ENCODE results near the gene COBL. TPM values are rescaled to one million over a fixed set of nuclear protein-coding genes. Genes with fewer than 3 reads are reported as not detected.
A peak's percentile ranks its signal among the peaks of the same experiment; 100 is the strongest.

Gene COBL
- total RNA-seq, 1 donor from 2014 or later: 6.3 TPM

GRCh38 chr7:51242007-51242691, 74.5 kb downstream of the COBL start:
- Histone ChIP-seq H3K9me3 (ENCODE audit: low read depth) (no peaks in the 10 kb centered on the region), H3K9ac (no peak overlapping the region), H3K27me3 (no peaks in the 10 kb centered on the region), H3F3A (ENCODE audit: low read depth) (no peaks in the 10 kb centered on the region), H3K4me1 (peaks cover 10% of the 10 kb centered on the region), H3K36me3 (no peaks in the 10 kb centered on the region), H3K4me3 (no peak overlapping the region), H3K79me2 (ENCODE audit: low read depth) (peaks cover 10% of the 10 kb centered on the region), H2AFZ (replicated peaks) (no peak overlapping the region), H3K4me2 (no peak overlapping the region), H4K20me1 (ENCODE audit: low read depth) (no peaks in the 10 kb centered on the region), H3K27ac (no peak overlapping the region)
- H3K27me3 Mint-ChIP-seq (ENCODE audit: insufficient read depth, low read depth): peaks cover 6% of the 10 kb centered on the region
- H3K36me3 Mint-ChIP-seq: no peaks in the 10 kb centered on the region
- H3K4me1 Mint-ChIP-seq: peaks cover 21% of the 10 kb centered on the region
- no peak overlapping the region for H3K4me3 Mint-ChIP-seq
- TF ChIP-seq CTCF (IDR thresholded peaks at IDR 0.05) (no peak), EZH2phosphoT487 (IDR thresholded peaks at IDR 0.05) (no peak), EZH2 (IDR thresholded peaks at IDR 0.05) (no peak)
- no peak for DNase-seq (ENCODE audit: low spot score)
- peak overlapping the region; percentile 63 for H3K27ac Mint-ChIP-seq
- H3K9me3 Mint-ChIP-seq: no peaks in the 10 kb centered on the region

- no peak overlapping the region for H3K4me2 ChIP-seq
- peaks cover 17% of the 10 kb centered on the region for H3K4me1 ChIP-seq
- no peaks in the 10 kb centered on the region for H3K27me3 ChIP-seq
- H3K27ac Mint-ChIP-seq: no peak overlapping the region
- H3K36me3 Mint-ChIP-seq: no peaks in the 10 kb centered on the region
- H3K4me3 Mint-ChIP-seq: no peak overlapping the region
- no peak overlapping the region for H2AFZ ChIP-seq (replicated peaks)
- no peaks in the 10 kb centered on the region for H3K36me3 ChIP-seq
- H3K27me3 Mint-ChIP-seq (ENCODE audit: insufficient read depth, low read depth): peaks cover 6% of the 10 kb centered on the region
- no peak overlapping the region for H3K27ac ChIP-seq
- no peak for TF ChIP-seq EZH2phosphoT487 (IDR thresholded peaks at IDR 0.05)
- TF ChIP-seq EZH2 (IDR thresholded peaks at IDR 0.05): no peak
- TF ChIP-seq CTCF (IDR thresholded peaks at IDR 0.05): no peak
- H3K79me2 ChIP-seq (ENCODE audit: low read depth): peaks cover 10% of the 10 kb centered on the region
- H3K4me1 Mint-ChIP-seq: peaks cover 30% of the 10 kb centered on the region
- H3K9ac ChIP-seq: no peak overlapping the region
- no peaks in the 10 kb centered on the region for H4K20me1 ChIP-seq (ENCODE audit: low read depth)
- no peak for DNase-seq (ENCODE audit: low spot score)
- H3F3A ChIP-seq (ENCODE audit: low read depth): no peaks in the 10 kb centered on the region
- H3K9me3 Mint-ChIP-seq: no peaks in the 10 kb centered on the region
- H3K9me3 ChIP-seq (ENCODE audit: low read depth): no peaks in the 10 kb centered on the region
- no peak overlapping the region for H3K4me3 ChIP-seq
Measured at GRCh38 chr7:51240868-51241267, 75.7 kb downstream of the COBL start.

- H3K9me3 Mint-ChIP-seq: no peaks in the 10 kb centered on the region
- H3K4me1 Mint-ChIP-seq: peaks cover 41% of the 10 kb centered on the region
- Histone ChIP-seq H3F3A (ENCODE audit: low read depth) (no peaks in the 10 kb centered on the region), H3K9ac (no peak overlapping the region), H3K9me3 (ENCODE audit: low read depth) (no peaks in the 10 kb centered on the region), H2AFZ (replicated peaks) (no peak overlapping the region), H3K79me2 (ENCODE audit: low read depth) (peaks cover 10% of the 10 kb centered on the region), H3K27ac (no peak overlapping the region), H3K4me3 (no peak overlapping the region), H3K4me2 (no peak overlapping the region), H3K27me3 (no peaks in the 10 kb centered on the region), H4K20me1 (ENCODE audit: low read depth) (no peaks in the 10 kb centered on the region), H3K4me1 (peaks cover 22% of the 10 kb centered on the region), H3K36me3 (no peaks in the 10 kb centered on the region)
- no peak for DNase-seq (ENCODE audit: low spot score)
- TF ChIP-seq CTCF (IDR thresholded peaks at IDR 0.05) (no peak), EZH2phosphoT487 (IDR thresholded peaks at IDR 0.05) (no peak), EZH2 (IDR thresholded peaks at IDR 0.05) (no peak)
- H3K36me3 Mint-ChIP-seq: no peaks in the 10 kb centered on the region
- H3K27me3 Mint-ChIP-seq (ENCODE audit: insufficient read depth, low read depth): peaks cover 7% of the 10 kb centered on the region
- H3K27ac Mint-ChIP-seq: no peak overlapping the region
- H3K4me3 Mint-ChIP-seq: no peak overlapping the region
Measured at GRCh38 chr7:51239691-51240090, 76.9 kb downstream of the COBL start.
